Erythroblast (primary cell): ENCODE measurements around the gene OR2J1.
"Not testable (repeated sequence)": the region's sequence is repeated elsewhere in the genome, so short reads cannot be mapped to it uniquely, and the experiment has no call there.

Experiments used
- GATA1 ChIP-seq: IDR thresholded peaks from 2 replicates; pipeline ENCODE4 v1.6.1; 2011; ENCODE audit warnings: low read depth, mild to moderate bottlenecking, control low read depth, low read length, moderate library complexity
- POLR2A ChIP-seq: IDR thresholded peaks from 2 replicates; pipeline ENCODE4 v1.6.1; 2011; ENCODE audit warnings: mild to moderate bottlenecking, low read length

- TF ChIP-seq POLR2A, GATA1: not testable (repeated sequence)
Observed at GRCh38 chr6:29149444-29149843, 50.2 kb downstream of the OR2J1 start.
